ENCODE results near the gene CTNND2. TPM values are rescaled to one million over a fixed set of nuclear protein-coding genes. Genes with fewer than 3 reads are reported as not detected.
A peak's percentile ranks its signal among the peaks of the same experiment; 100 is the strongest.

Gene CTNND2
- total and polyA plus RNA-seq, 4 donors: 0.05 to 0.50 (median 0.27) TPM

DNA sequence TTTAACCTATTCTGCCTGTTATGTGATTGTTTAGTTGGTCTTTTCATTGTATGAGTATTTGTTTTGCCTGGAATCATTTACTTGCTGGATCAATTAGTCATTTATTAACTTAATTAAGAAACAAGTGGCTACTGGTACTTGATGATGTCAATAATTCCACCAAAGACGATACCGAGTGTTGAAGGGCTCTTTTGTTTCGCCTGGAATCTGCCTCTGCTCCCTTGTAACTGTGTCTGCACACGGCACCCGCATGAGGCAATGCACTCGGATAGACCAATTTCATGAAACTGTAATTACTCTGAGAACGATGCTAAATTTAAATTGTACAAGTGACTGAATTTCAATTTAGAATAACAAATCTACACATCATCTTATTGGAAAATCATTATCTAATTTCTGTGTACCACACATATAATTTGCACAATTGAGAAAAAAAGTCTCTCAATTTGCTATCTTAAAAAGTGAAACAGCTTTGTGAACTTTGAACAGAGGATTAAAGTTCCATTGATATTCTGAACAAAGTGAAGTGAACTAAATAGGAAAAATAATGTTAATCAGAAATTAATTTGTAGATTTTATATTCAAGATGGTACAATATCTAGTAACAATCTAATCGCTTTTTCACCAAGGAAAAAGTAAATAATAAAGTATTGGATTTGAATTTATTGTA, 143.2 kb downstream of the CTNND2 start:
- H3K27ac ChIP-seq (ENCODE audit: low read depth in 1 of 2, low read length in 2 of 2): no peak overlapping the region
- peaks cover 0 to 4% (median under 1%) of the 10 kb centered on the region in 4 donors for H3K4me1 ChIP-seq (ENCODE audit: control insufficient read depth in 4 of 4, insufficient read depth in 4 of 4, low read length in 3 of 4)
- no peak overlapping the region for H3K9ac ChIP-seq (ENCODE audit: low read depth in 1 of 2, low read length in 2 of 2)
- TF ChIP-seq EGR1 (IDR thresholded peaks at IDR 0.05; ENCODE audit: low read depth in 2 of 2) (no peak), HNF4A (conservative IDR thresholded peaks at IDR 0.05) (peak; percentile 83 to 84), HNF4G (IDR thresholded peaks at IDR 0.05) (peak; percentile 16), RXRA (IDR thresholded peaks at IDR 0.05) (no peak), YY1 (IDR thresholded peaks at IDR 0.05) (no peak), JUND (IDR thresholded peaks at IDR 0.05) (peak in 1 of 2 donors; percentile 9), NR2F2 (IDR thresholded peaks at IDR 0.05) (no peak), TAF1 (conservative IDR thresholded peaks at IDR 0.05) (no peak), SP1 (IDR thresholded peaks at IDR 0.05) (peak; percentile 20)
- TF ChIP-seq, protein P1, sequence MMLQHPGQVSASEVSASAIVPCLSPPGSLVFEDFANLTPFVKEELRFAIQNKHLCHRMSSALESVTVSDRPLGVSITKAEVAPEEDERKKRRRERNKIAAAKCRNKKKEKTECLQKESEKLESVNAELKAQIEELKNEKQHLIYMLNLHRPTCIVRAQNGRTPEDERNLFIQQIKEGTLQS (IDR thresholded peaks at IDR 0.05): no peak
- H3K27me3 ChIP-seq (ENCODE audit: control insufficient read depth in 4 of 4, insufficient read depth in 4 of 4, low read length in 3 of 4): no peaks in the 10 kb centered on the region
- H3K4me3 ChIP-seq (ENCODE audit: low read depth in 1 of 3, low read length in 3 of 3): peak overlapping the region in 2 of 3 donors; percentile 11 to 27
- WGBS: 50% methylated on average over 8 of the region's 8 CpGs
- DNase-seq (ENCODE audit: low spot score): no peak
- peaks cover 0 to 2% (median 0%) of the 10 kb centered on the region in 4 donors for H3K9me3 ChIP-seq (ENCODE audit: control insufficient read depth in 4 of 4, low read length in 3 of 4)
- H3K36me3 ChIP-seq (ENCODE audit: control insufficient read depth in 4 of 4, insufficient read depth in 3 of 4, low read depth in 1 of 4, low read length in 3 of 4): no peaks in the 10 kb centered on the region

DNA sequence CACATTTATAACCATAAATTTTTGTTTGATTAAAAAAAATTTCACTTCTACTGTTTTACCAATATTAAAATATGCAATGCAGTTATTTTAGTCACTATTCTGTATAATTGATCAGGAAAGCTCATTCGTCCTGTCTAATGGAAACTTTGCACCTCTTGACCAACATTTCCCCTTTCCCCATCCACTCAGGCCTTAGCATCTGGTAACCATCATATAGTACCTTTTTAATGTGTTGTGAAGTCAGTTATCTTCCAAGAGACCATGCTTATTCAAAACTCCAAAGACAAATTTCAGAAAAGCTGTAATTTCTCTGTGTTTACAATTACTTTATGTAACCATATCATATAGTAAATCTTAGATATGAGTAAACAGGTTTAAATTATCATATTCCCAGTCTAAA, 145.9 kb downstream of the CTNND2 start:
- 68% methylated on average over 1 of the region's 1 CpG for WGBS
- no peak overlapping the region for H3K4me3 ChIP-seq (ENCODE audit: low read depth in 1 of 3, low read length in 3 of 3)
- DNase-seq (ENCODE audit: low spot score): no peak
- TF ChIP-seq HNF4A (conservative IDR thresholded peaks at IDR 0.05): no peak
- TF ChIP-seq, protein P2, sequence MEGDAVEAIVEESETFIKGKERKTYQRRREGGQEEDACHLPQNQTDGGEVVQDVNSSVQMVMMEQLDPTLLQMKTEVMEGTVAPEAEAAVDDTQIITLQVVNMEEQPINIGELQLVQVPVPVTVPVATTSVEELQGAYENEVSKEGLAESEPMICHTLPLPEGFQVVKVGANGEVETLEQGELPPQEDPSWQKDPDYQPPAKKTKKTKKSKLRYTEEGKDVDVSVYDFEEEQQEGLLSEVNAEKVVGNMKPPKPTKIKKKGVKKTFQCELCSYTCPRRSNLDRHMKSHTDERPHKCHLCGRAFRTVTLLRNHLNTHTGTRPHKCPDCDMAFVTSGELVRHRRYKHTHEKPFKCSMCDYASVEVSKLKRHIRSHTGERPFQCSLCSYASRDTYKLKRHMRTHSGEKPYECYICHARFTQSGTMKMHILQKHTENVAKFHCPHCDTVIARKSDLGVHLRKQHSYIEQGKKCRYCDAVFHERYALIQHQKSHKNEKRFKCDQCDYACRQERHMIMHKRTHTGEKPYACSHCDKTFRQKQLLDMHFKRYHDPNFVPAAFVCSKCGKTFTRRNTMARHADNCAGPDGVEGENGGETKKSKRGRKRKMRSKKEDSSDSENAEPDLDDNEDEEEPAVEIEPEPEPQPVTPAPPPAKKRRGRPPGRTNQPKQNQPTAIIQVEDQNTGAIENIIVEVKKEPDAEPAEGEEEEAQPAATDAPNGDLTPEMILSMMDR (IDR thresholded peaks at IDR 0.05; ENCODE audit: low read depth, low read length, missing input control): no peak
- TF ChIP-seq YY1 (IDR thresholded peaks at IDR 0.05): no peak
- TF ChIP-seq RAD21 (IDR thresholded peaks at IDR 0.05): no peak
- TF ChIP-seq RXRA (IDR thresholded peaks at IDR 0.05): no peak
- TF ChIP-seq, protein P3, sequence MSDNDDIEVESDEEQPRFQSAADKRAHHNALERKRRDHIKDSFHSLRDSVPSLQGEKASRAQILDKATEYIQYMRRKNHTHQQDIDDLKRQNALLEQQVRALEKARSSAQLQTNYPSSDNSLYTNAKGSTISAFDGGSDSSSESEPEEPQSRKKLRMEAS (IDR thresholded peaks at IDR 0.05): no peak
- TF ChIP-seq NR2F2 (IDR thresholded peaks at IDR 0.05): no peak
- no peak overlapping the region for H3K27ac ChIP-seq (ENCODE audit: low read depth in 1 of 2, low read length in 2 of 2)
- H3K4me1 ChIP-seq (ENCODE audit: control insufficient read depth in 4 of 4, insufficient read depth in 4 of 4, low read length in 3 of 4): peaks cover 0 to 4% (median under 1%) of the 10 kb centered on the region in 4 donors
- no peak overlapping the region for H3K9ac ChIP-seq (ENCODE audit: low read depth in 1 of 2, low read length in 2 of 2)
- H3K27me3 ChIP-seq (ENCODE audit: control insufficient read depth in 4 of 4, insufficient read depth in 4 of 4, low read length in 3 of 4): no peaks in the 10 kb centered on the region
- no peaks in the 10 kb centered on the region for H3K9me3 ChIP-seq (ENCODE audit: control insufficient read depth in 4 of 4, low read length in 3 of 4)
- H3K36me3 ChIP-seq (ENCODE audit: control insufficient read depth in 4 of 4, insufficient read depth in 3 of 4, low read depth in 1 of 4, low read length in 3 of 4): no peaks in the 10 kb centered on the region

DNA sequence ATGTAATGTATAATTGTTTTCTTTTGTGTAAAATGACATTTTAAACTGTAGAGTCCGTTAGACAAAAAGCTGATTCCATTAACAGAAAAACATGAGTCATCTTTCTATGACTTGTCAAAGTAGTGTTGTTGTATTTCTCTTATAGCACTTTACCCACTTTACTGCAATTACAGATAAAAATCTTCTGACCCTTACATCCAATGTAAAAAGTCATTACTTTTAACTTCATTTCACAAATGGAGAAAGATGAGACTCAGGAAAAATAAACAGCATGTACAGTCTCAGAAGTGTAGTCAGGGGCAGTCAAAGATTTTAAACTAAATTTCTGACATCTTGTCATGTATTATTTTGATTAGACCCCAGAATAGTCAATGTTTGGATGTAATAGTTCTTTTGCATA, 146.6 kb downstream of the CTNND2 start:
- WGBS: 88% methylated on average over 1 of the region's 1 CpG
- TF ChIP-seq NR2F2 (IDR thresholded peaks at IDR 0.05): no peak
- TF ChIP-seq RXRA (IDR thresholded peaks at IDR 0.05): no peak
- no peak for TF ChIP-seq FOXA2 (IDR thresholded peaks at IDR 0.05)
- no peak for TF ChIP-seq SP1 (IDR thresholded peaks at IDR 0.05)
- TF ChIP-seq, protein P1 (IDR thresholded peaks at IDR 0.05): no peak
- no peak for TF ChIP-seq EGR1 (IDR thresholded peaks at IDR 0.05; ENCODE audit: low read depth in 2 of 2)
- no peak for TF ChIP-seq RAD21 (IDR thresholded peaks at IDR 0.05)
- TF ChIP-seq HNF4A (conservative IDR thresholded peaks at IDR 0.05): no peak
- TF ChIP-seq TAF1 (conservative IDR thresholded peaks at IDR 0.05): no peak
- TF ChIP-seq GABPA (IDR thresholded peaks at IDR 0.05 in 1 of 2, conservative IDR thresholded peaks at IDR 0.05 in 1 of 2): no peak
- TF ChIP-seq HNF4G (IDR thresholded peaks at IDR 0.05): no peak
- TF ChIP-seq FOXA1 (IDR thresholded peaks at IDR 0.05): no peak
- TF ChIP-seq, protein P4, sequence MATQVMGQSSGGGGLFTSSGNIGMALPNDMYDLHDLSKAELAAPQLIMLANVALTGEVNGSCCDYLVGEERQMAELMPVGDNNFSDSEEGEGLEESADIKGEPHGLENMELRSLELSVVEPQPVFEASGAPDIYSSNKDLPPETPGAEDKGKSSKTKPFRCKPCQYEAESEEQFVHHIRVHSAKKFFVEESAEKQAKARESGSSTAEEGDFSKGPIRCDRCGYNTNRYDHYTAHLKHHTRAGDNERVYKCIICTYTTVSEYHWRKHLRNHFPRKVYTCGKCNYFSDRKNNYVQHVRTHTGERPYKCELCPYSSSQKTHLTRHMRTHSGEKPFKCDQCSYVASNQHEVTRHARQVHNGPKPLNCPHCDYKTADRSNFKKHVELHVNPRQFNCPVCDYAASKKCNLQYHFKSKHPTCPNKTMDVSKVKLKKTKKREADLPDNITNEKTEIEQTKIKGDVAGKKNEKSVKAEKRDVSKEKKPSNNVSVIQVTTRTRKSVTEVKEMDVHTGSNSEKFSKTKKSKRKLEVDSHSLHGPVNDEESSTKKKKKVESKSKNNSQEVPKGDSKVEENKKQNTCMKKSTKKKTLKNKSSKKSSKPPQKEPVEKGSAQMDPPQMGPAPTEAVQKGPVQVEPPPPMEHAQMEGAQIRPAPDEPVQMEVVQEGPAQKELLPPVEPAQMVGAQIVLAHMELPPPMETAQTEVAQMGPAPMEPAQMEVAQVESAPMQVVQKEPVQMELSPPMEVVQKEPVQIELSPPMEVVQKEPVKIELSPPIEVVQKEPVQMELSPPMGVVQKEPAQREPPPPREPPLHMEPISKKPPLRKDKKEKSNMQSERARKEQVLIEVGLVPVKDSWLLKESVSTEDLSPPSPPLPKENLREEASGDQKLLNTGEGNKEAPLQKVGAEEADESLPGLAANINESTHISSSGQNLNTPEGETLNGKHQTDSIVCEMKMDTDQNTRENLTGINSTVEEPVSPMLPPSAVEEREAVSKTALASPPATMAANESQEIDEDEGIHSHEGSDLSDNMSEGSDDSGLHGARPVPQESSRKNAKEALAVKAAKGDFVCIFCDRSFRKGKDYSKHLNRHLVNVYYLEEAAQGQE (IDR thresholded peaks at IDR 0.05): no peak
- TF ChIP-seq, protein P5, sequence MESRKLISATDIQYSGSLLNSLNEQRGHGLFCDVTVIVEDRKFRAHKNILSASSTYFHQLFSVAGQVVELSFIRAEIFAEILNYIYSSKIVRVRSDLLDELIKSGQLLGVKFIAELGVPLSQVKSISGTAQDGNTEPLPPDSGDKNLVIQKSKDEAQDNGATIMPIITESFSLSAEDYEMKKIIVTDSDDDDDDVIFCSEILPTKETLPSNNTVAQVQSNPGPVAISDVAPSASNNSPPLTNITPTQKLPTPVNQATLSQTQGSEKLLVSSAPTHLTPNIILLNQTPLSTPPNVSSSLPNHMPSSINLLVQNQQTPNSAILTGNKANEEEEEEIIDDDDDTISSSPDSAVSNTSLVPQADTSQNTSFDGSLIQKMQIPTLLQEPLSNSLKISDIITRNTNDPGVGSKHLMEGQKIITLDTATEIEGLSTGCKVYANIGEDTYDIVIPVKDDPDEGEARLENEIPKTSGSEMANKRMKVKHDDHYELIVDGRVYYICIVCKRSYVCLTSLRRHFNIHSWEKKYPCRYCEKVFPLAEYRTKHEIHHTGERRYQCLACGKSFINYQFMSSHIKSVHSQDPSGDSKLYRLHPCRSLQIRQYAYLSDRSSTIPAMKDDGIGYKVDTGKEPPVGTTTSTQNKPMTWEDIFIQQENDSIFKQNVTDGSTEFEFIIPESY (IDR thresholded peaks at IDR 0.05): no peak
- TF ChIP-seq YY1 (IDR thresholded peaks at IDR 0.05): no peak
- TF ChIP-seq JUND (IDR thresholded peaks at IDR 0.05): no peak

More for the DNA sequence above, 146.6 kb downstream of the CTNND2 start:
- Histone ChIP-seq H3K36me3 (ENCODE audit: control insufficient read depth in 4 of 4, insufficient read depth in 3 of 4, low read depth in 1 of 4, low read length in 3 of 4) (no peaks in the 10 kb centered on the region), H3K4me3 (ENCODE audit: low read depth in 1 of 3, low read length in 3 of 3) (no peak overlapping the region), H3K4me1 (ENCODE audit: control insufficient read depth in 4 of 4, insufficient read depth in 4 of 4, low read length in 3 of 4) (peaks cover 0 to 4% (median under 1%) of the 10 kb centered on the region in 4 donors), H3K9me3 (ENCODE audit: control insufficient read depth in 4 of 4, low read length in 3 of 4) (no peaks in the 10 kb centered on the region), H3K9ac (ENCODE audit: low read depth in 1 of 2, low read length in 2 of 2) (no peak overlapping the region), H3K27me3 (ENCODE audit: control insufficient read depth in 4 of 4, insufficient read depth in 4 of 4, low read length in 3 of 4) (no peaks in the 10 kb centered on the region), H3K27ac (ENCODE audit: low read depth in 1 of 2, low read length in 2 of 2) (no peak overlapping the region)
- no peak for DNase-seq (ENCODE audit: low spot score)
